ENCODE measurements around the gene FBXO31. TPM values are rescaled to one million over a fixed set of nuclear protein-coding genes. Genes with fewer than 3 reads are reported as not detected.
A peak's percentile ranks its signal among the peaks of the same experiment; 100 is the strongest.

The FBXO31 gene
- total RNA-seq, 1 experiment from 2014 or later: 4.7 TPM

GRCh38 chr16:87286839-87287626 lies 96.5 kb downstream of the FBXO31 start:
- DNase-seq (ENCODE audit: low read depth): no peak

GRCh38 chr16:87284183-87284582 lies 99.4 kb downstream of the FBXO31 start:
- DNase-seq (ENCODE audit: low read depth): no peak

DNA sequence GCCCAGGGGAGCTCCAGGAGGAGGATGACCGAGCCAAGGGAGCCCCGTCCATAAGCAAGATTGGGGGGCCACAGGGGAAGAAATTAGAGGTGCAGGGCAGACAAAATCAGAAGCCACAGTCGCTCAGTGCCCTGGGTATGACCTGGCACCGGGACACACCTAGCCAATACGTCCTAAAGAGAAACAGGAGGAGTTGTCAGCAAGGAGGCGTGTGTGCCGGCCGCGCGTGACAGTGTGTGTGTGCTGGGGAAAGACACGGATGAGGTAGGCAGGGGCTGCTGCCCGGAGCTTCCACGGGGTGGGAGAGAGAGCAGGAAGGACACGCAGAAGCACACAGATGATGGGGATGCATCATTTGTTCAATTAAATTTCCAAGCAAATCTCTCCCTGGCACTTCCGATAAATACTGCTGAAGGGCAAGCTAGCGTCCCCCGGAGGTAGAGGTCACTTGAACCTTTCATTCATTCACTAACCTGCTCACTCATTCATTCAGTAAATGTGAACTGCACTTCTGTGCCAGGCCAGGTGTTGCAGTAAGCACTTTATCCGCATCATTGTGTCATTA lies 104.4 kb downstream of the FBXO31 start:
- no peak for DNase-seq (ENCODE audit: low read depth)

- DNase-seq (ENCODE audit: low read depth): peak; percentile 74
Measured at GRCh38 chr16:87278191-87279093, 105.1 kb downstream of the FBXO31 start.

Other genes with a start within 250 kb of the FBXO31 start
- gene C16orf95, start 66.4 kb downstream of the FBXO31 start, total RNA-seq (2014; rRNA removed; shearing (Covaris generic)): 7.3 and 10.1 TPM in 2 replicates
- gene MAP1LC3B, start 8.6 kb upstream of the FBXO31 start, total RNA-seq (2014; rRNA removed; shearing (Covaris generic)): 6.6 and 10.9 TPM in 2 replicates
- gene ZCCHC14, start 109.2 kb upstream of the FBXO31 start, total RNA-seq (2014; rRNA removed; shearing (Covaris generic)): 3.0 and 4.2 TPM in 2 replicates
- gene JPH3, start 218.7 kb upstream of the FBXO31 start, total RNA-seq (2014; rRNA removed; shearing (Covaris generic)): 6.2 and 7.4 TPM in 2 replicates